ENCODE data around the gene LDLRAD3.

- TF ChIP-seq BHLHE40 (IDR thresholded peaks at IDR 0.05; ENCODE audit: borderline replicate concordance) (no peak), HDGF (IDR thresholded peaks at IDR 0.05; ENCODE audit: borderline replicate concordance) (no peak), SP1 (IDR thresholded peaks at IDR 0.05) (no peak), L3MBTL2 (conservative IDR thresholded peaks at IDR 0.05) (no peak), LEF1 (IDR thresholded peaks at IDR 0.05; ENCODE audit: borderline replicate concordance) (no peak), FOXM1 (IDR thresholded peaks at IDR 0.05; ENCODE audit: borderline replicate concordance) (no peak), PKNOX1 (IDR thresholded peaks at IDR 0.05) (no peak), FOXK2 (IDR thresholded peaks at IDR 0.05) (no peak), TARDBP (IDR thresholded peaks at IDR 0.05) (no peak), CTBP1 (IDR thresholded peaks at IDR 0.05; ENCODE audit: borderline replicate concordance) (no peak), SUZ12 (IDR thresholded peaks at IDR 0.05) (no peak)
These were observed 174.2 kb downstream of the LDLRAD3 start for GRCh38 chr11:36118084-36118483.

Measured in HEK293T (cell line).